A549 treated with Hydrocortisone at 1 μM for 4 hours (cell line): ENCODE results near the gene SNAI3. TPM values are rescaled to one million over a fixed set of nuclear protein-coding genes. Genes with fewer than 3 reads are reported as not detected.

Source experiments
- total RNA-seq: library from RNA; stranded (reverse); fragments of 200-300 nt; extraction: Qiagen RNA extraction; gene quantifications from 5 replicates; pipeline ENCODE4 v1.2.3, GENCODE V29; 2022

SNAI3 gene
- total RNA-seq, result 0.06 to 0.24 TPM (median 0.10 TPM) in 5 replicates

DNA sequence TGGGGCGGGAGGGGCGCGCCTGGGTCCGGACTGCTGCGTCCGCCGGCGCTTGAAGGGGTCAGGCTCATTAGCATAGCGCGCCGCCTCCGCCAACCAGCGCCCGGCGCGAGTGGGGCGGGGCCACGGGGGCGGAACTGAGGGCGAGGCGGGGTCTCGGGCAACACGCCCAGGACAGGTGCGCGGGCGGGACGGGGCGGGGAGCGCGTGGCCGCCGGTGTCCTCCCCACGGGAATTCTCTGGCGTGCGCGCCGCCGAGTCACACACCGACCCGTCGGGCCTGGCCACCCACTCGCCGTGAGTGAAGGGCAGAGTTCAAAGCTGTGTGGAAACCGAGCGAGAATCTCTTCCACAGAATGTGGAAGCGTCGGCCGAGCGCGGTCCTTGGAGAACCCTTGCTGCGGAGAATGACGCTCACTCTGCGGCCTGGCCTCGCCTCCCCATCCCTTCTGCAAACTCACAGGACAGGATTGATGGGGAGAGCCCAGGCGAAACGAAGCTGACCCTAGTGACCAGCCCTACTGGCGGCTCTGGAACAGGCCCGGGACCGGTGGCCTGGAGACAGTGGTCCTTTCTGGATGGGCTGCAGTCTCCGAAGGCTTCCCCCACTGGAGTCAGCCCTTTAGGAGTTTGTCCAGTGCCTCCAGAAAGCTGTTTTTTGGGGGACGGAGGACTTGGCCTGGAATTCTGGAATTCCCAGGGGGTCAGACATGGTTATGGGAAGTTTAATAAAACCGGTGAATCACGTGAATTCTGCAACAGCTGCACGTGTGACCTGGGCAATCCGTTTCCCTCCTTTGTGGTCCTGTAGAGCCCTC lies at the start of gene SNAI3:
Gene SNAI3 (minus strand): TSS at position 69 of the 815 bp plus-strand sequence. CDS start 101 bp downstream, outside the sequence.

DNA sequence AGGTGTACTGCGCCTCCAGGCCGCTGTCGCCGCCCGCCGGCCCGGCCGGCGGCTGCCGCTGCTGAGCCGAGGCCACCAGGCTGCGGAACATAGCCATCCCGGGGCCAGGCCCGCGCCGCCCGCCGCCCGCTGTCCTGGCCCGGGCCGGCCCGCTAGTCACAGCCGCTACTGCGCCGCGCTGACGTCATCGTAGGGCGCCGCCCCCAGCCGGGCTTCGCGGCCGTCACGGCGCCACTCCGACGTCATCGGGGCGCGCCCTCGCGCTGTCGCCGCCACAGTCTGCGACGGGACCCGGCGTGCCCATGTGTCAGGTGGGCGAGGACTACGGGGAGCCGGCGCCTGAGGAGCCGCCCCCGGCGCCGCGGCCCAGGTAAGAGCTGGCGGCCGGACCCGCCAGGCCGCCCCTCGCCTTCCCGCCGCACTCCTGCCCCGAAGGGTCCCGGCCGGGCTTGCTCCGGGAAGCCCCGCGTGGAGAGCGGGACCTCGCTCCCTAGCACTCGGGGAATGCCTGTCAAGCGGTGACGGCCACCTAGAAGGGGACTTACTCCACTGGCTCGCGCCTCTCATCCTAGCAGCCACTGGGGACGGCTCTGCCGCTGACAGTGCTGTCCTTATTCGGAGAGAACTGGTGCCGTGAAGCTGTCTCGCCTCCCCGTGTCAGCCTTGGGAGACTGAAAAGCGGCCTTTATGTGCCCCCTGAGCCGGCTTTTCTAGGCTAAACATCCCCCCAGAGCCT lies 20.1 kb upstream of the SNAI3 start, which contains the start of the genes CTU2 and RNF166:
Gene CTU2 (plus strand): TSS at position 275 of the 736 bp plus-strand sequence. CDS start 28 bp downstream, at position 303.
Gene RNF166 (minus strand): TSS at position 180 of the 736 bp plus-strand sequence. CDS start 83 bp downstream, at position 97.

DNA sequence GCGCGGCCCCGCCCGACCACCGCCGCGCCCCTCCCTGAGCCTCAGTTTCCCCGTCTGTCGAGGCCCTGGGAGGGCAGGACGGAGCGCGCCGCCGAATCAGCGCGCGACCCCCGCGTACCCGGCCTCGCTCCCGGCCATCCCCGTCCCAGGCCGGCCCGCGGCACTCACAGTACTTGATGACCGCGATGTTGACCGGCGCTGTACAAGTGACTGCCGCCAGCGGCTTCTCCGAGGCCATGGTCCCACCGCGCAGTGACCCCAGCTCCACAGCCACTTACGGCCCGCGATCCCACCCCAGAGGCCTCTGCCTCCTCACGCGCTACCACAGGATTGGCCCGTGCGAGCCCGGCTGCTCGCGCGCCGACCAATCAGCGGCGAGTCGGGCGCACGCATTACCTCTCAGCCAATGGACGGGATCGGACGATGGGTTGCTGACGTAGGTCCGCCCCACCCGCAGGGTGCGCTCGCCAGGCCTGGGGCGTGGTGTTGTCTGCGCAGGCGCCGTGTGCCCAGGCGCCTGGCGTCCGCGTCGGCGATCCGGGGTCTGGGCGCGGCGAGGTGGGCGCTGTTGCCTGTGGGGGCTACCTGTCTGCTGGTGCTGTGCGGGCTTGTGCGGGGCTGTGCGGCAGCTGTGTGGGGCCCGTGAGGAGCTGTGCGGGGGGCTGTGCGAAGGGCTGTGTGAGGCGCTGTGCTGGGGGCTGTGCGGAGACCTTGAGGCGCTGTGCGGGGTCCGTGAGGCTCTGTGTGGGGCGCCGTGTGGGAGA lies 23.3 kb downstream of the SNAI3 start, which contains the start of gene MVD:
Gene MVD (minus strand): TSS at position 249 of the 764 bp plus-strand sequence. CDS start 11 bp downstream, at position 238.

DNA sequence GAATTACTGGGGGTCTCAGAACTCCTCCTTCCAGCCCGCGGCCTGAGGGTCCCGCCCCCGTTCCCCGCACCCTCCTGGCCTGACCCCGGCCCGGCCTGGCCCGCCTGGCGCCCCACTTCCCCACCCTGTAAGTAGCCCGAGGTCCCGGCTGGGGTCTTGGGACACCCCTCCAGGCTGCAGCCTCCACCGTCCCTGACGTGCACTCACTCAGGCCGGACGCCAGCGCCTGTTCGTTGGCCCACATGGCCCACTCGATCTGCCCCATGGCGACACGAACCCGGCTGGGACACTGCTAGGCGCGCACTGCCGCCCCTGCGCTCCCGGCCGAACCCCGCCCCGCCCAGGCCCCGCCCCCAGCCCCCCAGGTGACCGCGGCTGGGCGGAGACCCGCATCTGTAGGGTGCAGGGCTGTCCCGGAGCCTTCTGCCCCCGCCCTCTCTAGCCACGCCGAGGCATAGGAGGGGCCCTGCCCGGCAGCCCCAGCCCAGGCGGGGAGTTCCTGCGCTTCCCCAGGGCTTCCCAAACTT lies 35.5 kb downstream of the SNAI3 start, which contains the start of gene CYBA:
Gene CYBA (minus strand): TSS at position 305 of the 527 bp plus-strand sequence. CDS start 40 bp downstream, at position 265.

DNA sequence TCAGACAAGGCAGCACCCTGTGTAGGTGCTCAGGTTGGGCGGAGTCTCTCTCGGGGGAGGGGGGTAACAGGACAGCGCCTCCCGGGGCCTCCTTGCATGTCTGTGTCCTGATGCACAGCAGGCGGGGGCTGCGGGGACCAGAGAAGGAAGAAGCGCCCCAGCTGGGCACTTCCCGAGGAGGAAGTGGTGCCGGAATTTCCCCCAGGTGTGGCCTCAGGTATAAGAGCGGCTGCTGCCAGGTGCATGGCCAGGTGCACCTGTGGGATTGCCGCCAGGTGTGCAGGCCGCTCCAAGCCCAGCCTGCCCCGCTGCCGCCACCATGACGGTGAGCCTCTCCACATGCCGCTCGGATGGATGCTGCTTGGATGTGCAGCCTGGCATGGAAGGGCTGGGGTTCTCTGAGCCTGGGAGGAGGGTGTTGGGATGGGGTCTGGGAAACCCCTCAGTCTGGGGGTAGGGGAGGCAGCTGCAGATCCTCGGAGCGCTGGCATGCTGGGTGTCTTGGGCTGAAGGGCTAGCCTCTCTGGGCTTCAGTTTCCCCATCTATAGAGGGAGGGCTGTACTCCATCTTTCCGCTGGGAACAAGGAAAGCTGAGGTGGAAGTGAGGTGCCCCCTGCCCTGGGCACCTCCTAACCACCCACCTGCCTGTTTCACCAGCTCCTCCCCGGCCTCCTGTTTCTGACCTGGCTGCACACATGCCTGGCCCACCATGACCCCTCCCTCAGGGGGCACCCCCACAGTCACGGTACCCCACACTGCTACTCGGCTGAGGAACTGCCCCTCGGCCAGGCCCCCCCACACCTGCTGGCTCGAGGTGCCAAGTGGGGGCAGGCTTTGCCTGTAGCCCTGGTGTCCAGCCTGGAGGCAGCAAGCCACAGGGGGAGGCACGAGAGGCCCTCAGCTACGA lies 47.7 kb downstream of the SNAI3 start, which contains the start of gene IL17C:
Gene IL17C (plus strand): TSS at position 250 of the 908 bp plus-strand sequence. CDS start 70 bp downstream, at position 320.

Other genes with a start within 250 kb of the SNAI3 start
- gene ZFPM1, start 233.2 kb downstream of the SNAI3 start, total RNA-seq, result 4.2 to 7.1 TPM (median 6.6 TPM) in 5 replicates
- 45.0 to 57.7 TPM (median 47.4 TPM) in 5 replicates for gene ZC3H18, start 116.1 kb downstream of the SNAI3 start, total RNA-seq
- gene IL17C, start 47.9 kb downstream of the SNAI3 start, total RNA-seq, result not detected in 5 replicates
- gene CYBA, start 35.5 kb downstream of the SNAI3 start, total RNA-seq, result 232 to 308 TPM (median 278 TPM) in 5 replicates
- 17.5 to 22.5 TPM (median 20.5 TPM) in 5 replicates for gene MVD, start 23.4 kb downstream of the SNAI3 start, total RNA-seq
- 13.7 to 19.1 TPM (median 17.5 TPM) in 5 replicates for gene RNF166, start 19.9 kb upstream of the SNAI3 start, total RNA-seq
- 27.6 to 32.5 TPM (median 32.0 TPM) in 5 replicates for gene CTU2, start 20.0 kb upstream of the SNAI3 start, total RNA-seq
- gene PIEZO1, start 98.7 kb upstream of the SNAI3 start, total RNA-seq, result 112 to 144 TPM (median 132 TPM) in 5 replicates
- gene CDT1, start 117.3 kb upstream of the SNAI3 start, total RNA-seq, result 27.4 to 32.2 TPM (median 30.6 TPM) in 5 replicates
- gene APRT, start 125.4 kb upstream of the SNAI3 start, total RNA-seq, result 261 to 448 TPM (median 400 TPM) in 5 replicates
- 40.1 to 48.1 TPM (median 47.0 TPM) in 5 replicates for gene GALNS, start 170.4 kb upstream of the SNAI3 start, total RNA-seq
- 97.1 to 126 TPM (median 103 TPM) in 5 replicates for gene TRAPPC2L, start 170.6 kb upstream of the SNAI3 start, total RNA-seq
- gene PABPN1L, start 180.2 kb upstream of the SNAI3 start, total RNA-seq, result not detected in 5 replicates